ENCODE measurements around the gene TPRG1L.

The TPRG1L gene

DNA sequence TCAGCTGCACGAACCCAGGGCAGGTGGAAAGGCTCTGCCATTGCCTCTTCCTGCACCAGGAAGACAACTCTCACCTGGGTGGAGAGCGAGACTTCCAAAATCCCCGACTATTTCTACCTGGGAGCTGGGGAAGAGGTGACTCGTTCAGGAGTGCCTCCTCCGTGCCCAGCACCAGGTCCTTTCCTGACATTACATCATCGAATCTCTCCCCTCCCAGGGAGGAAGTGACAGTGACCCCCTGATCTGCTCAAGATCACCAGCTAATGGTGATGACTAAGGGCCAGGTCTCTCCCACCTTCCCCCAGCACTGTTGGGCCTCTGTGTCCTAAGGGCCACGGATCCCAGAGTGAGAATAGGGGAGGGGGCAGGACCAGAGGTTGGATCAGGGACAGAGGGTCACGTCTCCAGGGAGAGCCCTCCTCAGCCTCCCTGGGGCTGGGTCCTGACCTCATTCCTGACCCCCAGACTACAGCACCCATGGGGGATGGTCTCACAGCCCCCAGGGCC, 20.3 kb upstream of the TPRG1L start:
- no peak for TF ChIP-seq FOXP2 (optimal IDR thresholded peaks at IDR 0.05; ENCODE audit: borderline replicate concordance, extremely low read depth, extremely low read length, insufficient read depth)
- TF ChIP-seq SIN3A (IDR thresholded peaks at IDR 0.05; ENCODE audit: borderline replicate concordance, insufficient read depth, low read length), result no peak
- no peak for TF ChIP-seq TAF1 (IDR thresholded peaks at IDR 0.05; ENCODE audit: borderline replicate concordance, insufficient read depth, low read length)
- TF ChIP-seq, protein P1, sequence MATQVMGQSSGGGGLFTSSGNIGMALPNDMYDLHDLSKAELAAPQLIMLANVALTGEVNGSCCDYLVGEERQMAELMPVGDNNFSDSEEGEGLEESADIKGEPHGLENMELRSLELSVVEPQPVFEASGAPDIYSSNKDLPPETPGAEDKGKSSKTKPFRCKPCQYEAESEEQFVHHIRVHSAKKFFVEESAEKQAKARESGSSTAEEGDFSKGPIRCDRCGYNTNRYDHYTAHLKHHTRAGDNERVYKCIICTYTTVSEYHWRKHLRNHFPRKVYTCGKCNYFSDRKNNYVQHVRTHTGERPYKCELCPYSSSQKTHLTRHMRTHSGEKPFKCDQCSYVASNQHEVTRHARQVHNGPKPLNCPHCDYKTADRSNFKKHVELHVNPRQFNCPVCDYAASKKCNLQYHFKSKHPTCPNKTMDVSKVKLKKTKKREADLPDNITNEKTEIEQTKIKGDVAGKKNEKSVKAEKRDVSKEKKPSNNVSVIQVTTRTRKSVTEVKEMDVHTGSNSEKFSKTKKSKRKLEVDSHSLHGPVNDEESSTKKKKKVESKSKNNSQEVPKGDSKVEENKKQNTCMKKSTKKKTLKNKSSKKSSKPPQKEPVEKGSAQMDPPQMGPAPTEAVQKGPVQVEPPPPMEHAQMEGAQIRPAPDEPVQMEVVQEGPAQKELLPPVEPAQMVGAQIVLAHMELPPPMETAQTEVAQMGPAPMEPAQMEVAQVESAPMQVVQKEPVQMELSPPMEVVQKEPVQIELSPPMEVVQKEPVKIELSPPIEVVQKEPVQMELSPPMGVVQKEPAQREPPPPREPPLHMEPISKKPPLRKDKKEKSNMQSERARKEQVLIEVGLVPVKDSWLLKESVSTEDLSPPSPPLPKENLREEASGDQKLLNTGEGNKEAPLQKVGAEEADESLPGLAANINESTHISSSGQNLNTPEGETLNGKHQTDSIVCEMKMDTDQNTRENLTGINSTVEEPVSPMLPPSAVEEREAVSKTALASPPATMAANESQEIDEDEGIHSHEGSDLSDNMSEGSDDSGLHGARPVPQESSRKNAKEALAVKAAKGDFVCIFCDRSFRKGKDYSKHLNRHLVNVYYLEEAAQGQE (IDR thresholded peaks at IDR 0.05; ENCODE audit: insufficient read depth in 1 of 2, low read depth in 2 of 2, low read length in 2 of 2), result no peak
- no peak for TF ChIP-seq POLR2AphosphoS5 (IDR thresholded peaks at IDR 0.05; ENCODE audit: low read depth, low read length)

DNA sequence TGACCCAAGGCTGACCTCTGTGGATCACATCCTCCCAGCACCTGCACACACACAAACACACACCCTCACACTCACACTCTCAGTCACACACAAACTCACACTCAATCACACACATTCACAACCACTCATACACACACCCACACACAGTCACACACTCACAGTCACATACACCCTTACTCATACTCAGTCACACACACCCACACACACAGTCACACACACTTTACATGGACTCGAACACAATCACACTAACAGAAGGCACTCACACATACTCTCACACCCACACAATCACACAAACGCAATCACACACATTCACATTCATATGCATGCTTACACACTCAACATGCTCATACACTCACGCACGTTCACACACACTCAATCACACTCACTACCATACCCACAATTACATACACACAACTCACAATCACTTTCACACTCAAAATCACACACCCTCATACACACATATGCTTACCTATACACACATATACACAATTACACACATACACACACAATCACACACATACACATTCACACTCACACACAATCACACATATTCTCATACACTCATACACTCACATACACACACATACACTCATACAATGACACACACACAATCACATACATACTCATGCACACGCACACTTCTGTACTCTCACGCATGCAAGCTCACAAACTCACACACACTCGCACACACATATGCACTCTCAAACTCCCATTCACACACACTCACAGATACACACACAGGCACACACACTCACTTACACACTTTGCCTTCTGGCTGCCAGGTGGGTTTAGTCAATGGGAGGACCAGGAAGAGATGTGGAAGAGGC, 19.6 kb upstream of the TPRG1L start:
- TF ChIP-seq SIN3A (IDR thresholded peaks at IDR 0.05; ENCODE audit: borderline replicate concordance, insufficient read depth, low read length) (no peak), FOXP2 (optimal IDR thresholded peaks at IDR 0.05; ENCODE audit: borderline replicate concordance, extremely low read depth, extremely low read length, insufficient read depth) (no peak), TAF1 (IDR thresholded peaks at IDR 0.05; ENCODE audit: borderline replicate concordance, insufficient read depth, low read length) (no peak), POLR2AphosphoS5 (IDR thresholded peaks at IDR 0.05; ENCODE audit: low read depth, low read length) (no peak)
- TF ChIP-seq, protein P1 (IDR thresholded peaks at IDR 0.05; ENCODE audit: insufficient read depth in 1 of 2, low read depth in 2 of 2, low read length in 2 of 2), result no peak

DNA sequence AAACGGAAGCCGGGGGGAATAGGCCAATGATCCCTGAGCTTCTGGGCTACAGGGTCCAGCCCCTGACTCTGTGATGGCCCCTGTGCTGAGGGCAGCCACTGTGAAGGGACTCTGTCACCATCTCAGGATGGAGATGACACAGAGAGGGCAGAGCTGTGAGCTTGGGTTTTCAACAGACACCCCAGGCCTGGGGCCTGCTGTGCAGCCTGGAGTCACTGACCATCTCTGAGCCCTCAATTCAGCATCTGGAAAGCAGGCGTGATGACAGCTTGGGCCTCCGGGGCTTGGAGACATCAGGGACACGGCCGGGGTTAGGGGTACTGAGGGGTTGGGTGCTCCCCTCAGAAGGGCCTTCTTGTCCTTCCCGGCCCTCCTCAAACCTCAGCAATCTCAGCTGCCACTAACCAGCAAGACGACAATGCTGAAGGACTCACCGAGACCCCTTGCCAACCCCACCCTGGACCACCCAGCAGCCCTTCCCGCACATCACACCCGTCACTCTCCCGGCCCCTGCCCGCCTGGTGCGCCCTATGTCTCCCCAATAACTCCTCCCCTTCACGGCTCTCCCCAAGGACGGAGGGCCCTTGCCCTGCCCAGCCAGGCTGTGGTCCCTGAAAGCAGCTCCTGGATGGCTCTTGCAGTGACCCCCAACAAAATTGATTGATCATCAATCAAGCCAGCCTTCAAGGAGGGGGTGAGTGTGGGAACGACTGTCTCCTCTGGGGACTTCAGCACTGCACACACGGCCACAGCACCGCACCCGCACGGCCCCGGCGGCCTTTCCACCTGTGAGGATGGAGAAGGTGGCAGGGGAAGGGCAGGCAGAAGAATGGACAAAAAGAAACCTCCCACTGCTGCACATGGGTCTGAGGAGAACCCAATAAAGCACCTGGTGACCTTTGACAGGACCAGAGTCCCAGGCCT, 17.8 kb upstream of the TPRG1L start:
- TF ChIP-seq POLR2AphosphoS5 (IDR thresholded peaks at IDR 0.05; ENCODE audit: low read depth, low read length), result no peak

DNA sequence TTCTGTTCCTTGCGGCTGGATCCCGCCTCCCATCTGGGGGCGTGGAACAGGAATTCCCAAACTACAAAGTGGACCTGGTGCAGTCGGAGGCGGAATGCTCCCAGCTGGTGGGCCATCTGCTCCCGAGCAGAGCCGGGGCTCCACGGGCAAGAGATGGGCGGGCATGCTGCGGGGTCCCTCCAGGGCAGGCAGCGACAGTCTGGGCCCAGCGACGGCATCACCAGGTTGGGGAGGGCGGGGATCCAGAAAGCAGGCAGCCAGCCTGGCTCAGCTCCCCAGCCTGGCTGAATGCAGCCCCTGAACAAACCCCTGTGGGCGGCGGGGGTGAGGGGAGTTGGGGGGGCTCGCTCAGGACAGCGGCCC, 17.1 kb upstream of the TPRG1L start:
- no peak for TF ChIP-seq POLR2AphosphoS5 (IDR thresholded peaks at IDR 0.05; ENCODE audit: low read depth, low read length)

DNA sequence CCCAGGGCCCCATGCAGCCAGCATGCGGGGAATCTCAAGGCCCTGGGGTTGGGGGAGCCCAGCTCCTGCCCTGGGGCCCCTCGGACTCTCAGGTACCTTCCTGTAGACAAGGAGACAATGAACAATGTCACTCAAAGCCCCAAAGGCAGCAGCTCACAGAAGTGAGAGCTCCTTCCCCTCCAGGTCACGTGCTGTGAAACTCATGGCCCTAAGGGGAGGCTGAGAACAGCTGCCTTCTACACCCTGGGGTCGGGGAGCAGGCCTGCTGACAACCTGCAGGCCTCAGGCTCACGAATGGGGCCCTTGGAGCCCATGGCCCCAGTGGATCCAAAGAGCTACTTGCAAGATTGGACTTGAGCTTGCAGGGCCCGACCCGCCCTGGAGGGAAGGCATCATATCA, 16.7 kb upstream of the TPRG1L start:
- no peak for TF ChIP-seq FOXP2 (optimal IDR thresholded peaks at IDR 0.05; ENCODE audit: borderline replicate concordance, extremely low read depth, extremely low read length, insufficient read depth)

DNA sequence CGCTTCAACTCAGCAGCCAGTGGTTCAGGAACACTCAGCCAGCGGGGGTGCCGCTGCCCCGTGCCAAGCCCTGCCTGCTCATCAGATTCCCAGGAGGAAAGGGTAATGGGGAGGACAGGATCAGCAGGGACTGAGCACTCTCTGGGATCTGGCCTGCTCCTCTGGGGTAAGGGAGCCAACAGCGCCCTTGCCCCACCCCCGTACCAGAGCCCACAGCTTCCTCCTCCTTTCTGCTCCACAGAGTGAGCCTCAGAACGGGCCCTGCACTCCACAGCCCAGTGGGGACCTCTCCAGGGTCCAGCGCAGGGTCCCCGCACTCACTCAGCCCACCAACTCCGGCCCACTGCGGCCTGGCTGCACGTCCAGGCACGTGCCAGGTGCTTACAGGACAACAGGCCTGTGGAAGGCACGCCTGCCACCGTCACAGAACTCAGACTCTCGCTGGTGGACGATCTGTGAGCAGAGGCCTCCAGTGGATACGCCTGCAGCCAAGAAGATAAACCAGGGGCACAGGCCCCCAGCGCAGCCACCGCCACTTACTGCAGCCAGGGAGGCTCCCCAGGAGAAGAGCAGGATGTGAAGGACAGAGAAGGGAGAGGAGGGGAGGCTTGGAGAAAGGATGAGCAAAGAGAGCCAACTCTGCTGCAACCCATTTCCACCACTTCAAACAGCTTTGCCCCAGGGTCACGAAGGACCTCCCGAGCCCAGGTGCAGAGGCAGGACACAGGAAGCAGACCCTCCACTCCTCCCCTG, 15.6 kb upstream of the TPRG1L start:
- TF ChIP-seq, protein P1 (IDR thresholded peaks at IDR 0.05; ENCODE audit: insufficient read depth in 1 of 2, low read depth in 2 of 2, low read length in 2 of 2), result no peak
- TF ChIP-seq TAF1 (IDR thresholded peaks at IDR 0.05; ENCODE audit: borderline replicate concordance, insufficient read depth, low read length) (no peak), POLR2AphosphoS5 (IDR thresholded peaks at IDR 0.05; ENCODE audit: low read depth, low read length) (no peak), FOXP2 (optimal IDR thresholded peaks at IDR 0.05; ENCODE audit: borderline replicate concordance, extremely low read depth, extremely low read length, insufficient read depth) (no peak), SIN3A (IDR thresholded peaks at IDR 0.05; ENCODE audit: borderline replicate concordance, insufficient read depth, low read length) (no peak)

Data from PFSK-1 (cell line).